ENCODE measurements around the gene TTLL10.

The TTLL10 gene

DNA sequence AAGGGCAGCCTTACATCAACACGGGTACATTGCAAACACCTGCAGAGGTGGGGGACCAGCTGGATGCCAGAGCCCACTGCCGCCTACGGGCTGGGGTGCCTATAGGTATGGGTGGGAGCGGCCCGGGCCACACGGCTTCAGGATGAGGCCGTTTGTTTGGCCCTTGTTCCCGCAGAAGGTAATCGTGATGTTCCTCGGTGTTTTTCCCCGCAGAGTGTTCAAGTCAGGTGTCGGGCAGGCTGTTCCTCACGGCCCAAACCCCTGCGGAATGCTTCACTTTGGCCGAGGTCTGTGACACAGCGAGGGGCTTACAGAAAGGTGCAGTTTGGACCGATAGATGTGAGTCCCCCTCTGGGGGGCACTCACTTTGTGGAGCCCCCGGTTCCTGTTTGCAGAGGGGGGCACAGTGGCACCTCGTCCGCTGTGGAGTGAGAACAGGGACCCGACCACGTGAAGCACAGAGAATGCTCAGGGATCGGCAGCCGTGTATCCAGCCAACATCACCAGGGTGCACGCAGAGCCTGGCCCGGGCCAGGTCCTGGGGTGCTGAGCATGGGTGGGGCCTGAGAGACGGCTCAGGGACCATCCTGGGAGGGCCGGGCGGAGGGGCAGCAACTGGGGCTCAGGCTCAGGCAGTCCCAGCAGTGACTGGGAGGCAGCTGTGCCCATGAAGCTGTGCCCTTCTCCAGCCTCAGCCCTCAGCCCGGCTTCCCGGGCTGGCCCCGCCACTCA, 453 bp upstream of the TTLL10 start:
- no peak for DNase-seq (ENCODE audit: low spot score)

DNA sequence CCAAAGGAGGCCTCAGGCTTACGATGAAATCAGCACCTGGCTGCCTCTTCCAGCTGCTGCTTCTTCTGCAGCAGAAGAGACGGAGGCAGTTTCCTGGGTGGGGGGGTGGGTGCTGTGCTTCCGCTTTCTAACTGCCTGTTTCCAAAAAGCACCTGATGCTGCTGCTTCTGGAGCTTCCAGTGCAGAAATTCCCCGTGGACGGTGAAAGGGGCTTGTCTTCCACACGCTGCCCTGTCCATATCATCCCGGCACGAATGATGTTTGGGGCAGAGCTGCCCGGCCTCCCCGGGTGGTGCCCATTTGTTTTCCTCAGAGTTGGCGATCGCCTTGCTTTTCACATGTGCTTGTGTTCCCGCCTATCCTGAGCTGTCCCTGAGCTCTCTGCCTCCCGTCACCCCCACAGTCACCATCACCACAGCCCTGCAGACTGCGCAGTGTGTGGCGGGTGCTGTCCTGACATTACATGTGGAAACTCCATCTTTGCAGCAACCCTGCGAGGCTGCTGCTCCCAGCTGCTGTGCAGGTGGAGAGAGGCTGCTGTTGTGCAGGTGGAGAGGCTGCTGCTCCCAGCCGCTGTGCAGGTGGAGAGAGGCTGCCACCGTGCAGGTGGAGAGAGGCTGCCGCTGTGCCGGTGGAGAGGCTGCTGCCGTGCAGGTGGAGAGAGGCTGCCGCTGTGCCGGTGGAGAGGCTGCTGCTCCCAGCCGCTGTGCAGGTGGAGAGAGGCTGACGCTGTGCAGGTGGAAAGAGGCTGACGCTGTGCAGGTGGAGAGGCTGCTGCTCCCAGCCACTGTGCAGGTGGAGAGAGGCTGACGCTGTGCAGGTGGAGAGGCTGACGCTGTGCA, 1.8 kb downstream of the TTLL10 start:
- DNase-seq (ENCODE audit: low spot score) = no peak

DNA sequence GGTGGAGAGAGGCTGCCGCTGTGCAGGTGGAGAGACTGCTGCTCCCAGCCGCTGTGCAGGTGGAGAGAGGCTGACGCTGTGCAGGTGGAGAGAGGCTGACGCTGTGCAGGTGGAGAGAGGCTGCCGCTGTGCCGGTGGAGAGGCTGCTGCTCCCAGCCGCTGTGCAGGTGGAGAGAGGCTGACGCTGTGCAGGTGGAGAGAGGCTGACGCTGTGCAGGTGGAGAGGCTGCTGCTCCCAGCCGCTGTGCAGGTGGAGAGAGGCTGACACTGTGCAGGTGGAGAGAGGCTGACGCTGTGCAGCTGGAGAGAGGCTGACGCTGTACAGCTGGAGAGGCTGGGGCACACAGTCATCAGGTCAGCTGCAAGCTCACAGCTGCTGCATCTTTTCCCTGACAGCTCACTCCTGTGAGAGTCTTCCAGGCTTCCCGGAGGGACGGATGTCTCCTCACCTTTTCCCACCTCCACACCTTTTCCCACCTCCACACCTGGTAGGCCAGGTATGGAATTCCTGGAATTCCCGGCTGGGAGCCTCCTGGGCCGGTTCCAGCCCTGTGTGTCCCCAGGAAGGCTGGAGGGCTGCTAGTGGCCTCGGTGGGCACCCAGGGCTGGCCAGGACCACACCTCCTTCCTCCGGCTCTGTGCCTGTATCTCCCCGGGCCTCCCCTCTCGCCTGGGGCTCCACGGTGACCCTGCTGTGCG, 2.5 kb downstream of the TTLL10 start:
- peak; percentile 65 for DNase-seq (ENCODE audit: low spot score)

DNA sequence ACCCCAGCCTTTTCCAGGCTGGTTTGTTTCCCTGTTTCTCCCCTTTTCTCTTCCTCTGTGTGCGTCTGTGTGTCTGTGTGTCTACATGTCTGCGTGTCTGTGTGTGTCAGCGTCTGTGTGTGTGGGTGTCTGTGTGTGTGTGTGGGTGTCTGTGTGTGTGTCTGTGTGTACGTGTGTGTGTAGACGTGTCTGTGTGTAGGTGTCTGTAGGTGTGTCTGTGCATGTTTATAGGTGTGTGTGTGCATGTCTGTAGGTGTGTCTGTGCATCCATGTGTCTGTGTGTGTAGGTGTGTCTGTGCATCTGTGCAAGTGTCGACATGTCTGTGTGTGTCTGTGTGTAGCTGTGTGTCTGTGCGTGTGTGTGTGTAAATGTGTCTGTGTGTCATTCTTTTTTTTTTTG, 3.3 kb downstream of the TTLL10 start:
- DNase-seq (ENCODE audit: low spot score) = no peak

DNA sequence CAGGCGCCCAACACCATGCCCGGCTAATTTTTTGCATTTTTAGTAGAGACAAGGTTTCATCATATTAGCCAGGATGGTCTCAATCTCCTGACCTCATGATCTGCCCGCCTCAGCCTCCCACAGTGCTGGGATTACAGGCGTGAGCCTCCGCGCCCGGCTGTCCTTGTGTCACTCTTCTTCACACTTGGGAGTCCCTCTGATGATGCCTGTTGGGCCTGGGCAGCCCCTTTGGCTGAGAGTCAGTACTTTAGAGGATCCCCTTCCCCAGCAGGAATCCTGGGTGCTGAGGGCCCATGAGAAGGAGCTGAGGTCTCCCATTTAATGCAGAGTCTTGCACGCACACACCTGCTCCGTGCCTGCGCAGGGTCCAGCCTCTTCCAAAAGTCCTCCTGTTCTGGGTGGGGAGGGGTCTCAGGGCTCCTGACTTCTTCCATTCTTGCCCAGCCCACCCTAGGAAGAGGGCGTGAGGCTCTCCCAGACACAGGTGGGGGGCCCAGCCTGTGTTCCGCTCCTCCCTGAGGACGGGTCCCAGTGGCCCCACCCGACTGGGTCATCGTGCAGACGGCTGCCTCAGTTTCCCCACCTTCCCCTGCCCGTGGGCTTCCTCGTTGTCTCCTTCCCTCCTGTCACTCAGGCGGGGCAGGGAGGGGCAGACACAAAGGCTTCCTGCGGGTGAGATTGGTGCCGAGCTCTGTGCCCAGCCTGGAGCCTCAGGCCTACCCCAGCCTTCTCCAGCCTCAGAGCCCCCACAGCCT, 3.9 kb downstream of the TTLL10 start:
- no peak for DNase-seq (ENCODE audit: low spot score)

DNA sequence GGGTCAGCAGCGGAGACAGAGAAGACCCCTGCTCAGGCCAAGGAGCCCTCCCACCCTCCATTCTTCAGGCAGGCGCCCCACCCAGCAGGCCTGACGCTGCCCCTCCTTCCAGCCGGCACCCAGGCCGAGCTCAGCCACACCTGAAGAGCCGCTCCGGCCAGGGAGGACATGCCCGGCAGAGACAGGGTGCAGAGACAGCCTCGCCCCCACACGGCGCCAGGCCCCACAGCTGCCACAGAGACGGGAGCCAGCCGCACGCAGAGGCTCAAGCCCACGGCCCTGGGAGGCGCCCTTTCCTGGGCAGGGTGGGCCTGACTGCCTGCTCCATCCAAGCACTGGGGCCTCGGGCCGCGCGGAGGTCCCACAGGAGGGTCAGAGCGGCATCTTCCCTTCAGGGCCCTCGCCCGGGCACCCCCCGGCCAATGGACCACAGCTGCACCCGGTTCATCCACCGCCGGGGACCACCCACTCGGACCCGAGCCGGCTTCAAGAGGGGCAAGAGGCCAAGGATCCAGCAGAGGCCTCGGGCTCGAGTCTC, 5.2 kb downstream of the TTLL10 start:
- no peak for DNase-seq (ENCODE audit: low spot score)

DNA sequence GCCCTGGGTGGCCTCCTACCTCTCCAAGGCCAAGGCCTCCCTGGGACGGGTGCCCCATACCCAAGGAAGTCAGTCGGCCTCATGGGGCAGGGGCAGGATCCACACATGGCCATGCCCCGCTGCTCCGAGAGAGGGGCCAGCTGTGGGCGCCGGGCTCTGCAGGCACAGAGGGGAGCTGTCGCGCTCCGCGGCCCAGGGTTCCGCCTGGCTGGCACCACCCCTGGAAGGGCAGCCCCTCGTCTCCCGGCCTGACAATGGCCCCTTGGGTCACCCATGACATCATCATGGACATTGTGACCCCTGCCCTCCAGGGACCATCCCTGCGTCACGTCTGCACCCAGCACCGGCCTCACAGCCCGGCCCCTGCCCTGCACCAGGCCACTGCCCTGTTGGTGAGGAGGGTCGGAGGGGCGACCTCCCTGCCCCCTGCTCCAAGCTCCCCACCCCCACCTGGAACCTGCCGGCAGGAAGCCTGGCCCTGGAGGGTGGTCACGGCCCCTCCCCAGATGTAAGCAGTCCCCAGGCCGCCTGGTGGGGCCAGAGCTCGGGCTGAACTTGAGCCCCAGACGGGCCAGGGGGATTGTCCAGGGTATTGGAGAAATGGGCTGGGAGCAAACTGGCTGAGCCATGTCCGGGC, 5.8 kb downstream of the TTLL10 start:
- no peak for DNase-seq (ENCODE audit: low spot score)

DNA sequence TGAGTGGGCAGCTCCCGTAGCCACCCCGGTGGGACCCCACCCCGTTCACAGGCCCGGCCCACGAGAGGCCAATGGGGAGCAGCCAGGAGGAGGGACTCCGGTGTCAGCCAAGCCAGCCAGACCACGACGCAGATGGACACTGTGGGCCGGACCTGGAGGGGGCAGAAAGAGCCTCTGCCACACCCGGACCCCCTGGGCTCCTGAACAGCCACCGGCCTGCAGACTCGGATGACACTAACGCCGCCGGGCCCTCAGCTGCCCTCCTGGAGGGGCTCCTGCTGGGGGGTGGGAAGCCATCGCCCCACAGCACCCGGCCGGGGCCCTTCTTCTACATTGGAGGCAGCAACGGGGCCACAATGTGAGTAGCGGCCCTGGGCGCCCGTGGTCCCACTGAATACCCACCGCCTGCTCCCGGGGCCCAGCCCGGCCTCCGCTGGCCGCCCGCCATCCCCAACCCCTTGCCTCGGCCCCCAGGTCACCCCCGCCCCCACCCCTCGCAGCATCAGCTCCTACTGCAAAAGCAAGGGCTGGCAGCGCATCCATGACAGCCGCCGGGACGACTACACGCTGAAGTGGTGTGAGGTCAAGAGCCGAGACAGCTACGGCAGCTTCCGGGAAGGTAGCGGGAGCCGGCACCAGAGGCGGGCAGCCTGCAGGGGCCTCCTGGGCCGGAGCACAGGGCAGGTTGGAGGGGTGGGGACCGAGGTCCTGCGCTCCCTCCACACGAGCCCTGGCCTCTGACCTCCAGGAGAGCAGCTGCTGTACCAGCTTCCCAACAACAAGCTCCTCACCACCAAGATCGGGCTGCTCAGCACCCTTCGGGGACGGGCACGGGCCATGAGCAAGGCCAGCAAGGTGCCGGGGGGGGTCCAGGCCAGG, 6.5 kb downstream of the TTLL10 start:
- DNase-seq (ENCODE audit: low spot score) = no peak

DNA sequence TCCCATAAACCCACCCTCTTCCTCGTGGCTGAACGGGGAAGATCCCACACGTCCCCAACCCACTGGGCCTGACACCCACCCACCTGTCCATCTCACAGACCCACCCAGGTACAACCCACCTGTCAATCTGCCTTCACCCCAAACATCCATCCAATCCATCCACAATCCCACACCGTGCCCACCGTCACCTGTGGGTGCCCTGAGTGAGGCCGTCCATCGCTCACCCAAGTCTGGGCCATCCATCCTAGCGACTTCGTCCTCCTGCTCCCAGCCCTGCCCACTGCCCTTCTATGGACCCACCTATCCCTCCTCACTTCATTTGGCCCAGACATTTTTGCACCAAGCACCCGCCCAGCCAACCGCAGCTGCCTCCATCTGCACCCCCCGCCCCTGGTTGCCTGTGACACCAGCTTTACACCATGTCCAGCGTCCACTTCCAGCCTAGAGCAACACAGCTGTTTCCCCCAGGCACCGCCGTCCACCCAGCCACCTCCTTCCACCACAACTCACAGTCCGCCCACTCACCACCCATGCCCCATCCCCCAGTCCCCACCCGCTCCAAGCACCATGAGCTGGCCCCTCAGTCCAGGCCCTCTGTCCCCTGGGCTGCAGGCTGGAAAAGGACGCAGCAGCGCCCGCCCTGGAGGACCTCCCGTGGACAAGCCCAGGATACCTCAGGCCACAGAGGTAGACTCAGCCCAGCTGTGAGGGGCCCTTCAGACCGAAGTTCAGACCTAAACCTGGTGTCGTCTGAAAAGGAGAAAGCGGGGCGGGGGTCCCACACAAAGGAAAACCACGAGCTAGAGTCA, 7.7 kb downstream of the TTLL10 start:
- no peak for DNase-seq (ENCODE audit: low spot score)

DNA sequence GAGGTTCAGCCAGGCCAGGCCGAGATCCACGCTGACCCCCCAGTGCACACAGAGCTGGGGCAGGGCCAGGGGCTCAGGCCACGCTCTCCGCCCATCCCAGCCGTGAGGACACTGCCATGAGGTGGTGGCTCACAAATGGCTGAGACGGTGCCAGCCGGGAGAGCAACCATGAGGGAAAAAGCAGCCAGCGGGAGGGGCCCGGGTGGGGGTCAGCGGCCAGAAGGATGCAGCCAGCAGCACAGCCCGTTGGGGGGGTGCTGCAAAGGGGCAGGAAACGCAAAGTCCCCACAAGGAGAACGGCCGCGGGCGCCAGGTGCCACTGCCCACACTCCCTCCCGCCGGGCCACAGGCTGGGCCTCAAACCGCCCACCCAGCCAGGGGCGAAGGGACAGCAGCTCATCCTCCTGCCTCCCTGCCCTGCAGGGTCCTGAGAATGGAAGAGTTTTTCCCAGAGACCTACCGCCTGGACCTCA, 8.3 kb downstream of the TTLL10 start:
- DNase-seq (ENCODE audit: low spot score) = no peak

DNA sequence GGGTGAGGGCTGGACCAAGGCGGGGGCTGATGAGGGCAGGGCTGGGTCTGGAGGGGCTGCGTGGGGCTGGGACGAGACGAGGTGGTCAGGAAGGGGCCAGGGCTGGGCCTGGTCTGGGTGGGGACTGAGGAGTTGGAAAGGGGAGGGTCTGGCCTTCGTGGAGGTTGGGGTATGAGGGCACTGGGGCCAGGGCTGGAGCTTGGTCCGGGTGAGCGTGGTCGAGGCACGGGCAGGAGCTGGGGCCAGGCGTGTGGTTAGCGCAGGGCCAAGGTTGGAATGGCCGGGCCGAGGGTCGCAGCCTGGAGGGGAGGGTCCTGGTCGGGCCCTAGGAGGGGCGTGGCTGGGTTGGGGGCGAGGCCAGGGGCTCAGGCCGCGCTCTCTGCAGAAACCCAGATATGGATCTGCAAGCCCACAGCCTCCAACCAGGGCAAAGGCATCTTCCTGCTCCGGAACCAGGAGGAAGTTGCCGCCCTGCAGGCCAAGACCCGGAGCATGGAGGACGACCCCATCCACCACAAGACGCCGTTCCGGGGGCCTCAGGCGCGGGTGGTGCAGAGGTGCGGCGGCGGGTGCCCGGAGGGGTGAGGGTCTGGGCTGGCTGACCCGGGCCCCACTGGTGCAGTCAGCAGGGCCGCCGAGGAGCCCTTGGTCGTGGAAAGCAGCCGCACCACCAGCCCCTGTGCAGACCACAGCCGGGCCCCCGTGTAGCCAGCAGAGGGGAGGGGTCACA, 9.0 kb downstream of the TTLL10 start:
- no peak for DNase-seq (ENCODE audit: low spot score)

DNA sequence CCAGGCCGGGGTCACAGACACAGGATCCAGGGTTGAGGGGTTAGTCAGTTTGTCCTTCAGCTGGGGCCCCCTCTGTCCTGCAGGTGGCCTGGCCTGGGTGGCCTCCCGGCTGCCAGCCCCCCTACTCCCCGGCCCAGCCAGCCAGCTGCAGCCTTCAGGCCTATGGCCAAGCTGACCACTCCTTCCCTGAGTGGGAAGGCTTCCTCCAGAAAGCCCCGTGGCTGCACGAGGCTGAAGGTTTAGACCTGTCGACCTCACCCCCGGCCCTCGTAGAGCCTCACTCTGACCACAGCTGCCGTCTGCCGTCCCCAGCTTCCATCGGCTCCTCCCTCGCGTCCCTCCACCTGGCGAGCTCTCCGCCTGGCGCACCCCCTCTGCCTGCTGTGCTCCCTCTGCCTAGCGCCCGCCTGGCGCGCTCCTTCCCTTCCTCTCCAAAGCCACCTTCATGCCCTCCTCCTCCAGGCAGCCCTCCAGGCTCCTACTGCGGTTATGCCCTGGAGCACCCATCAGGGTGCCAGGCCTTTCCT, 9.6 kb downstream of the TTLL10 start:
- no peak for DNase-seq (ENCODE audit: low spot score)

DNA sequence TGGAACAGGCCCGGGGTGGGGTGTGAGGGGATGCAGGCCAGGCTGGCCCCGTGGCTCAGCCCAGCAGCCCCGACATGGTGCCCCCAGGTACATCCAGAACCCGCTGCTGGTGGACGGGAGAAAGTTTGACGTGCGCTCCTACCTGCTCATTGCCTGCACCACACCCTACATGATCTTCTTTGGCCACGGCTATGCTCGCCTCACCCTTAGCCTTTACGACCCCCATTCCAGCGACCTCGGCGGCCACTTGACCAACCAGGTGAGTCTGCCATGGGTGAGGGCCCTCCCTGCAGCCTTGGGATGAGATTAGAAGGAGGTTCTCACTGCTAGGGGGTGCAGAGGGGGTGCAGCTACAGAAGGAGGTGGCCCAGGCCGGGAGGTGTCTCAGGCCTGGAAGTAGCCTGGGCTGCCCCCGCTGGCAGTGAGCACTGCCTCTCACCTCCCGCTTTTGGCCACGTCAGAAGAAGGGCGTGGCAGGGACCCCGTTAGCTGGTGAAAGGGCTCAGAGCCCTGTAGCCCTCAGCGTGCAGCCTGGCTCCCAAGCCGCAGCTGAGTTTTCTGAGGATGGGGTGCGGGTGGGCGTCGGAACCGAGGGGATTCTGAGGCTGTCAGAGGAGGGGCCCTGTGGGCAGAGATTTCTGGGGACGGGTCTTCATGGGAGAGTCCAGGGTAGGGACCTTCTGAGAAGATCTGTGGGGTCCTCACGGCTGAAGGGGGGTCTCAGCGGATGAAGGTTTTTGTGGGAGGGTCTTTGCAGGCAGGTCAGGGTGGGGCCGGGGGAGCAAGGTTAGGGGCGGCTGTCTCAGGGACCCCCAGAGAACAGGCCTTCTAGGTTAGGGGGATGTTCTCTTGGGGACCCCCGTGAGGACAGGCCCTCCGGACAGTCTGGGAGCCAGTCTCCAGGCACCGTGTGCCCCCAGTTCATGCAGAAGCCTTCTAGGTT, 10.4 kb downstream of the TTLL10 start:
- DNase-seq (ENCODE audit: low spot score) = no peak

DNA sequence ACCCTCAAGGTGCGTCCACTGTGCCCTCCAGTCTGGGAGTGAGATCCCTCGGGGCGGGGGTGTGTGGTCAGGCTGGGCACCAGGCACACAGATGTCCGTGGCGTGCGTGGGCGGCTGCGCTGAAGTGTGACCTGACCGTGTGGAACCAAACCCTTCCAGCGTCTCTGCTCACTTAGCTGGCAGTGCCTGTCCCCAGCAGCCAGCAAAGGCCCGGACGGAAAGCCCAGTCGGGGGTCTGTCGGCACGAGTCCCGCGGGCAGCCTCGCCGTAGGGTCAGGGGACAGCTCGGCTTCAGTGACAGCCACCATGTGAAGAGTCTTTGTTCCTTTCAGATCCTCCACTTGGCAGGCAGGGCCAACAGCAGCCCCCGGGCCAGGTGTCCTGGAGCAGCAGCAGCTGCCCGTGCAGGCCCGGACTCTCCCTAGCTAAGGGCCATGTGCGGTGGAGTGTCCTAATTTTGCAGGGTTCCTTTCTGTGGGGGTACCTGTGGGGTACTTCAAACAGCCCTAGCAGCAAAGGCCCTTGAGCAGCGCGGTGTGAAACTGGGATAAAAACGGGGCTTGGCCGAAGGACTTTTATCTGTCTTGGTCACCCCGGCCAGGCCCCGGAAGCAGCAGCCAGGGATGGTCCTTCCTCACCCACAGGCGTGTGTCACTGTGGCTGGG, 11.6 kb downstream of the TTLL10 start:
- DNase-seq (ENCODE audit: low spot score) = no peak

DNA sequence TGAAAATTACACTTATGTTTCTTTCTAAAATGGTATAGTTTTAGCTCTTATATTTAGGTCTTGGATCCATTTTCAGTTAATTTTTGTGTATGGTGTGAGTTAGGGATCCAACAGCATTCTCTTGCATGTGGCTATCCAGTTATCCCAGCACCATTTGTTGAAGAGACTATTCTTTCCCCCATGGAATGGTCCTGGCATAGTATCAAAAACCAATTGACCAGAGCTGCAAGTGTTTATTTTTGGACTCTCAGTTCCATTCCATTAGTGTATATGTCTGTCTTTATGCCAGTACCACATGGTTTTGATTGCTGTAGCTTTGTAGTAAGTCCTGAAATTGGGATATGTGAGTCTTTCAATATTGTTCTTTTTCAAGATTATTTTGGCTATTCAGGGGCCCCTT, 14.3 kb downstream of the TTLL10 start:
- no peak for DNase-seq (ENCODE audit: low spot score)

DNA sequence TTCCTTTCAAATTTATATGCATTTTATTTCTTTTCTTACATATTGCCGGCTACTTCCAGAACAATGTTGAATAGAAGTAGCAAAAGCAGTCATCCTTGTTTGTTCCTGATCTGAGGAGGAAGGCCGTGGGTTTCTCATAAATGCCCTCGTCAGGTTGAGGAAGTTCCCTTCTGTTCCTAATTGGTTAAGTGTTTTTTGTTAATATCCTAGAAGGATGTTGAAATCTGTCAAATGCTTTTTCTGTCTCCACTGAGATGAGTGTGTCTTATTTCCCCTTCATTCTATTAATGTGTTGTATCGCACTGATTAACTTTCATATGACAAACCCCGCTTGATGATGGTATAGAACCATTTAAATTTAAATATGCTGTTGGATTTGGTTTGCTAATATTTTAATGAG, 15.4 kb downstream of the TTLL10 start:
- DNase-seq (ENCODE audit: low spot score) = no peak

DNA sequence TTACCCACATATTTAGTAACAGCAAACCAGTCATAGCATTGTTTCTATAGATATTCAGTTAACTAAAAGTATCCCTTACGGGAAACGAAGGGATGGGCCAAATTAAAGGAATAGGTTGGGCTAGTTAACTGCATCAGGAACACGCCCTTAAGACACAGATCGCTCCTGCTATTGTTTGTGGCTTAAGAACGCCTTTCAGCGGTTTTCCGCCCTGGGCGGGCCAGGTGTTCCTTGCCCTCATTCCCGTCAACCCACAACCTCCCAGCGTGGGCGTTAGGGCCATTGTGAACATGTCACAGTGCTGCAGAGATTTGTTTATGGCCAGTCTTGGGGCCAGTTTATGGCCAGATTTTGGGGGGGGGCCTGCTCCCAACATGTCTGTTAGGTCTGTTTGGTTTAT, 18.1 kb downstream of the TTLL10 start:
- DNase-seq (ENCODE audit: low spot score) = no peak

Data from kidney tubule cell (primary cell).